Endothelial cell of umbilical vein (primary cell): ENCODE results near the gene JADE1.

Experiments used
- EZH2 ChIP-seq: IDR thresholded peaks from 2 replicates; pipeline ENCODE4 v1.6.1; 2012; ENCODE audit warnings: borderline replicate concordance, low read depth, mild to moderate bottlenecking, moderate library complexity, low read length, inconsistent platforms; ENCODE audit not compliant: severe bottlenecking
- FOS ChIP-seq: IDR thresholded peaks from 2 replicates; pipeline ENCODE4 v1.6.1; 2011; ENCODE audit warnings: mild to moderate bottlenecking, low read length, moderate library complexity, borderline replicate concordance; ENCODE audit not compliant: insufficient read depth
- MYC ChIP-seq: IDR thresholded peaks from one replicate; pipeline ENCODE4 v1.6.1; 2011; ENCODE audit warnings: mild to moderate bottlenecking, low read depth, low read length
- POLR2A ChIP-seq: IDR thresholded peaks from 2 replicates; pipeline ENCODE4 v1.6.1; 2012; ENCODE audit warnings: low read depth, mild to moderate bottlenecking, control low read depth, low read length
- POLR2AphosphoS5 ChIP-seq: IDR thresholded peaks from 2 replicates; pipeline ENCODE4 v1.6.1; 2012; ENCODE audit warnings: low read depth, mild to moderate bottlenecking, control low read depth, low read length, moderate library complexity; ENCODE audit not compliant: insufficient read depth
- TF ChIP-seq, protein P1 (sequence below), 2 donors: IDR thresholded peaks; 1 replicate in 1 of 2; 2 replicates in 1 of 2; pipeline ENCODE4 v1.5.1; 2011; ENCODE audit warnings: low read length in 2 of 2, mild to moderate bottlenecking in 2 of 2, moderate library complexity in 2 of 2, control low read depth in 1 of 2, inconsistent platforms in 1 of 2, low read depth in 1 of 2; ENCODE audit not compliant: insufficient read depth in 1 of 2; ENCODE audit errors: extremely low read depth in 1 of 2
- TF ChIP-seq, protein P2 (sequence below): IDR thresholded peaks from 2 replicates; pipeline ENCODE4 v1.6.1; 2011; ENCODE audit not compliant: insufficient read depth, insufficient read length

DNA sequence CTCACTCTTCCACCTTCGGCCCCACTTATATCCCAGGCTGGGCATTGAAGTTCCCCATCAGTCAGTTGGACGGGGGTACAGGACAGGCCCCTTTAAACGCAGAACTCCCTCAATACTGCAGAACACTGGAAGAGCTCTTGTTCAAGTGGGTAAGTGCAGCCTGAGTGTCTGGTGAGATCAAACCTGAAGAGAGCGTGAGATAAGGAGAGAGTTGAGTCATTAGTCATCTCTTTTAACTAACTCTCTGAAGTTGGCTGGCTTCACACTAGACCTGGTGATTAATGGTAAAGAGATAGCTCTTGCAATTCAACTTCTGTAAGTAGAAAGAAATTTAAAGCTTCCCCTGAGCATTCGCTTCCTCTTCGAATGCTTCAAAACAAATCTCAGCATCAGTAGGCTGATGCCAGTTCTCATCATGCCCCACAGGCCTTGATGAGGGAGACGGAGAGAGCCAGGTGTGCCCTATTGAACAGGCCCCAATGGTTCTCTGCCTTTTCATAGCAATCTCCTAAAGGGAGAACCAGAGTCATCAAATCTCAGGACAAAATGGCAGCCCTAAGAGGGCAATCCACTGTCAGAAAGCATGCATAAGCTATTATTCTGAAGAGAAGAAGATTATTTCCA, 41.0 kb upstream of the JADE1 start:
- TF ChIP-seq, protein P1, sequence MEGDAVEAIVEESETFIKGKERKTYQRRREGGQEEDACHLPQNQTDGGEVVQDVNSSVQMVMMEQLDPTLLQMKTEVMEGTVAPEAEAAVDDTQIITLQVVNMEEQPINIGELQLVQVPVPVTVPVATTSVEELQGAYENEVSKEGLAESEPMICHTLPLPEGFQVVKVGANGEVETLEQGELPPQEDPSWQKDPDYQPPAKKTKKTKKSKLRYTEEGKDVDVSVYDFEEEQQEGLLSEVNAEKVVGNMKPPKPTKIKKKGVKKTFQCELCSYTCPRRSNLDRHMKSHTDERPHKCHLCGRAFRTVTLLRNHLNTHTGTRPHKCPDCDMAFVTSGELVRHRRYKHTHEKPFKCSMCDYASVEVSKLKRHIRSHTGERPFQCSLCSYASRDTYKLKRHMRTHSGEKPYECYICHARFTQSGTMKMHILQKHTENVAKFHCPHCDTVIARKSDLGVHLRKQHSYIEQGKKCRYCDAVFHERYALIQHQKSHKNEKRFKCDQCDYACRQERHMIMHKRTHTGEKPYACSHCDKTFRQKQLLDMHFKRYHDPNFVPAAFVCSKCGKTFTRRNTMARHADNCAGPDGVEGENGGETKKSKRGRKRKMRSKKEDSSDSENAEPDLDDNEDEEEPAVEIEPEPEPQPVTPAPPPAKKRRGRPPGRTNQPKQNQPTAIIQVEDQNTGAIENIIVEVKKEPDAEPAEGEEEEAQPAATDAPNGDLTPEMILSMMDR (IDR thresholded peaks at IDR 0.05; ENCODE audit: extremely low read depth in 1 of 2, insufficient read depth in 1 of 2, low read depth in 1 of 2, low read length in 2 of 2): no peak
- TF ChIP-seq MYC (no peak), EZH2 (no peak), POLR2A (no peak), POLR2AphosphoS5 (no peak), FOS (no peak)
- TF ChIP-seq, protein P2, sequence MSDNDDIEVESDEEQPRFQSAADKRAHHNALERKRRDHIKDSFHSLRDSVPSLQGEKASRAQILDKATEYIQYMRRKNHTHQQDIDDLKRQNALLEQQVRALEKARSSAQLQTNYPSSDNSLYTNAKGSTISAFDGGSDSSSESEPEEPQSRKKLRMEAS: no peak
